Measurements from ENCODE around the gene RPL38.

GRCh38 chr17:74204474-74204873 lies 996 bp downstream of the RPL38 start:
- TF ChIP-seq POLR2A (IDR thresholded peaks at IDR 0.05; ENCODE audit: low read depth, low read length) (no peak), POLR2AphosphoS5 (IDR thresholded peaks at IDR 0.05; ENCODE audit: low read depth, low read length) (no peak), PAX5 (IDR thresholded peaks at IDR 0.05; ENCODE audit: insufficient read depth, low read length, severe bottlenecking) (no peak), TAF1 (IDR thresholded peaks at IDR 0.05; ENCODE audit: low read depth, low read length) (no peak), SPI1 (IDR thresholded peaks at IDR 0.05; ENCODE audit: low read depth, low read length) (no peak)
